GM12872 (cell line): ENCODE measurements around the gene C5orf15.

Experiments used
- CTCF ChIP-seq: IDR thresholded peaks from 3 replicates; pipeline ENCODE4 v1.5.1; 2011; ENCODE audit warnings: low read depth, mild to moderate bottlenecking, low read length, moderate library complexity; ENCODE audit not compliant: insufficient read depth

The C5orf15 gene

GRCh38 chr5:133944263-133945185 is 23.9 kb downstream of the C5orf15 start:
- peak; percentile 91 for TF ChIP-seq CTCF

GRCh38 chr5:133943475-133943817 is 25.0 kb downstream of the C5orf15 start:
- no peak for TF ChIP-seq CTCF

- no peak for TF ChIP-seq CTCF
Observed at GRCh38 chr5:133942614-133943474, 25.6 kb downstream of the C5orf15 start.

- TF ChIP-seq CTCF: no peak
Observed at GRCh38 chr5:133941456-133942196, 26.8 kb downstream of the C5orf15 start.

- TF ChIP-seq CTCF: no peak
Observed at GRCh38 chr5:133939668-133940067, 28.8 kb downstream of the C5orf15 start.

GRCh38 chr5:133938929-133939328 is 29.5 kb downstream of the C5orf15 start:
- no peak for TF ChIP-seq CTCF
